Measurements from ENCODE around the gene BTBD9. TPM values are rescaled to one million over a fixed set of nuclear protein-coding genes. Genes with fewer than 3 reads are reported as not detected.

Gene BTBD9
- total and polyA plus RNA-seq, 5 donors from 2014 or later, result 11.6 to 79.7 (median 16.7) TPM

DNA sequence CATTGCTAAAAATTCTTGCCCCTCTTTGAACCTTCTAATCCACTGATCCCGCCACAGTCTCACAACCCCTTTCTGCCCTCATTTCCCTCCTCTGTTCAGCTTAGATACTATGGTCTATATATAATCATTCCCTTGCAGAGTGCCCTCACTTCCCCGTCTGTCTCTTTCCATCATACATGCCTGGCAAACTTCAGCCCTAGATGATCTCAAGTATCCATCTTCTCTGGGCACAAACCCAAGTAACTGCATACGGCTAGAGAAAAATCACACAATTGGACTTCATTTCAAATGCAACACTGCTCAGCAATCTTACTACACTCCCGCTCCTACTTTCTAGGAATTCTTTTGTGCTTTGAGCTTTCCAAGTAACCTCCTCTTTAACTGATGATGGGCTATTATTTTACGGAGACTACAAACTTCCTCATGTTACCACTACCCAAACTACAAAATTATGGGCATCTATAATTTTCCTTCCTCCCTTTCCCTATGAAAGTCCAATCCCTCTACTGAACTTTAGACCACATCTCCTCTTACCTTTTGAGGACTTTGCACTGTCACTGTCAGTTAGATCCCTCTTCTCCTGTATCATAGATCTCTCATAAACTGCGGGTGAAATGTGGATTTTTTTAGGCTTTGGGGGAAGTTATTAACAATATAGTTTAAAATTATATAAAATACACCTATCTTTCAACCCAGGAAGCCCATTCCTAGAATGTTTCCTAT lies 135.6 kb downstream of the BTBD9 start:
- no peaks in the 10 kb centered on the region for H3K9me3 ChIP-seq (ENCODE audit: control insufficient read depth in 2 of 2, low read length in 2 of 2)
- no peaks in the 10 kb centered on the region for H3K36me3 ChIP-seq (ENCODE audit: control insufficient read depth, insufficient read depth, low read length)
- ATAC-seq (ENCODE audit: low read depth in 2 of 2) (no peak), DNase-seq (no peak)
- Mint-ChIP-seq H3K27me3 (no peaks in the 10 kb centered on the region), H3K4me1 (no peaks in the 10 kb centered on the region), H3K9me3 (no peaks in the 10 kb centered on the region), H3K27ac (no peak overlapping the region), H3K4me3 (no peak overlapping the region), H3K36me3 (no peaks in the 10 kb centered on the region)
- no peak overlapping the region for H3K27ac ChIP-seq (ENCODE audit: insufficient read depth, low read length, poor library complexity, severe bottlenecking)
- no peaks in the 10 kb centered on the region for H3K4me1 ChIP-seq (ENCODE audit: control insufficient read depth, insufficient read depth, low read length, poor library complexity, severe bottlenecking)
- H3K27me3 ChIP-seq (ENCODE audit: control insufficient read depth, insufficient read depth, low read length), result no peaks in the 10 kb centered on the region
- H3K4me3 ChIP-seq (ENCODE audit: low read depth, low read length), result no peak overlapping the region

GRCh38 chr6:38503032-38503773 lies 136.5 kb downstream of the BTBD9 start:
- ATAC-seq (ENCODE audit: low read depth in 2 of 2) (no peak), DNase-seq (no peak)
- Histone ChIP-seq H3K27ac (ENCODE audit: insufficient read depth, low read length, poor library complexity, severe bottlenecking) (no peak overlapping the region), H3K36me3 (ENCODE audit: control insufficient read depth, insufficient read depth, low read length) (no peaks in the 10 kb centered on the region), H3K4me1 (ENCODE audit: control insufficient read depth, insufficient read depth, low read length, poor library complexity, severe bottlenecking) (no peaks in the 10 kb centered on the region), H3K4me3 (ENCODE audit: low read depth, low read length) (no peak overlapping the region), H3K9me3 (ENCODE audit: control insufficient read depth in 2 of 2, low read length in 2 of 2) (no peaks in the 10 kb centered on the region), H3K27me3 (ENCODE audit: control insufficient read depth, insufficient read depth, low read length) (no peaks in the 10 kb centered on the region)
- Mint-ChIP-seq H3K4me1 (no peaks in the 10 kb centered on the region), H3K36me3 (no peaks in the 10 kb centered on the region), H3K27me3 (no peaks in the 10 kb centered on the region), H3K27ac (no peak overlapping the region), H3K9me3 (no peaks in the 10 kb centered on the region), H3K4me3 (no peak overlapping the region)

DNA sequence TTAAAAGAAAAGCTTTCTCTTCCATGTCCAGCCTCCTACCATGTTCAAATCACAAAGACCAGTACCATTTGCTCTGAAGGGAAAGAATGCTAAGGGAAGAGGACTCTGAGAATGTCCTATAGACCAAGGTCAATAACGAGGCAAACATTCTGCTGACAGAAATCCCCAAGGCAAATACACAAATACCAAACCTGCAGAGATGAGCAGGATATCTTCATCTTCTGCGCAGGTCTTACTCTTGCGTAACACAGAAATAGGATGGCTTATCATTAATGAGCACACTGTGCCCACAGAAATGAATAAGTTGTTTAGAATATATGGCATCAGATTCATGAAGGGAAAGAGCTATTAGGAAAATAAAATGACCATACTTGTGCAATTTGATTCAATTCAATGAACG lies 137.3 kb downstream of the BTBD9 start:
- H3K36me3 Mint-ChIP-seq, result no peaks in the 10 kb centered on the region
- ATAC-seq (ENCODE audit: low read depth in 2 of 2) (no peak), DNase-seq (no peak)
- no peak overlapping the region for H3K4me3 Mint-ChIP-seq
- no peaks in the 10 kb centered on the region for H3K9me3 Mint-ChIP-seq
- H3K36me3 ChIP-seq (ENCODE audit: control insufficient read depth, insufficient read depth, low read length), result no peaks in the 10 kb centered on the region
- H3K4me1 Mint-ChIP-seq, result peaks cover 0 to 2% (median 0%) of the 10 kb centered on the region in 4 donors
- no peak overlapping the region for H3K27ac ChIP-seq (ENCODE audit: insufficient read depth, low read length, poor library complexity, severe bottlenecking)
- no peaks in the 10 kb centered on the region for H3K4me1 ChIP-seq (ENCODE audit: control insufficient read depth, insufficient read depth, low read length, poor library complexity, severe bottlenecking)
- no peak overlapping the region for H3K4me3 ChIP-seq (ENCODE audit: low read depth, low read length)
- H3K27me3 ChIP-seq (ENCODE audit: control insufficient read depth, insufficient read depth, low read length), result no peaks in the 10 kb centered on the region
- H3K9me3 ChIP-seq (ENCODE audit: control insufficient read depth in 2 of 2, low read length in 2 of 2), result no peaks in the 10 kb centered on the region
- no peaks in the 10 kb centered on the region for H3K27me3 Mint-ChIP-seq
- H3K27ac Mint-ChIP-seq, result no peak overlapping the region

DNA sequence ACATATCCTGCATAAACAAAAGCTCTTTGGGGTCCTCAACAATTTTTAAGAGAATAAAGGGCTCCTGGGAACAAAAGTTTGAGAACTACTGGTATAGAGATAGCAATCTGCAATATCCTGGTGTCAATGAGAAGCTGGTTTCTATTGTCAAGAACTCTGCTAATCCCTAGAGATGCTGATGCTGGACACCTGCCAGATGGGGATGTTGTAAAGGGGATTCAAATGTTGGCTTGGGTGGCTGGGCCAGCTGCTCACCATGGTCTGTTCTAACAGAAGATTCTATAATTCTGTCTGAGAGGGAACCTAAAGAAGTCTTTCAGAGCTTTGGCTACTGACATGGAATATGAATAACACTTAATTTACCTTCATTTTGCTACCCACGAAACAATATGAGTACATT lies 137.8 kb downstream of the BTBD9 start:
- no peaks in the 10 kb centered on the region for H3K36me3 Mint-ChIP-seq
- no peaks in the 10 kb centered on the region for H3K4me1 ChIP-seq (ENCODE audit: control insufficient read depth, insufficient read depth, low read length, poor library complexity, severe bottlenecking)
- no peak overlapping the region for H3K4me3 ChIP-seq (ENCODE audit: low read depth, low read length)
- no peaks in the 10 kb centered on the region for H3K27me3 ChIP-seq (ENCODE audit: control insufficient read depth, insufficient read depth, low read length)
- H3K4me1 Mint-ChIP-seq, result peaks cover 0 to 2% (median 0%) of the 10 kb centered on the region in 4 donors
- H3K27ac Mint-ChIP-seq, result no peak overlapping the region
- ATAC-seq (ENCODE audit: low read depth in 2 of 2) (no peak), DNase-seq (no peak)
- no peak overlapping the region for H3K27ac ChIP-seq (ENCODE audit: insufficient read depth, low read length, poor library complexity, severe bottlenecking)
- H3K9me3 Mint-ChIP-seq, result no peaks in the 10 kb centered on the region
- no peaks in the 10 kb centered on the region for H3K9me3 ChIP-seq (ENCODE audit: control insufficient read depth in 2 of 2, low read length in 2 of 2)
- no peaks in the 10 kb centered on the region for H3K27me3 Mint-ChIP-seq
- H3K36me3 ChIP-seq (ENCODE audit: control insufficient read depth, insufficient read depth, low read length), result no peaks in the 10 kb centered on the region
- no peak overlapping the region for H3K4me3 Mint-ChIP-seq

DNA sequence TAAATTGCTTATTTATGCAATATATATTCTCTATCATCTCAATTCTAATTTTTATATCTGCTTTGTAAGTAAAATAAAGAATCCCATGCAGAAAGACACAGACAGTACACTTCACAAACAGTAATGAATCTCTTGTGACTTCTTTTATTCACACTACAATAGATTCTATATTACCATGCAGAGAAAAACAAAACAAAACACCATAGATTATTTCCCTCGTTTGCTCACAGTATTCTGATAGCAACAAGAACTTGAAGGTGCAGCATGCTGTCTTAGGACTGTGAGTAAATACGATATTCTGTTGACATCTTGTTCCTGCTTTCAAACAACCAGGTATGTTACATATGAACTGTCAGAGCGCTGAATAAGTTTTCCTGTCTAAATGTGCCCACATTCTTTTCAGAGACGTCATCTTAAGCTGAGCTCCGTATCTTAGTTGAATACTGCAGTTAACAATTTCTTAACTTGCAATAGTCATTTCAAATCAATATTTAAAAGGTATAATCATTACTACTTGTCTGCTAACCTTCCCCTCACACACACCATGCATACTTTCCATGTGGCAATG lies 140.1 kb downstream of the BTBD9 start:
- no peak overlapping the region for H3K4me3 ChIP-seq (ENCODE audit: low read depth, low read length)
- Mint-ChIP-seq H3K27me3 (no peaks in the 10 kb centered on the region), H3K36me3 (no peaks in the 10 kb centered on the region), H3K9me3 (no peaks in the 10 kb centered on the region), H3K4me3 (no peak overlapping the region), H3K27ac (no peak overlapping the region), H3K4me1 (peaks cover 0 to 2% (median 0%) of the 10 kb centered on the region in 4 donors)
- H3K36me3 ChIP-seq (ENCODE audit: control insufficient read depth, insufficient read depth, low read length), result no peaks in the 10 kb centered on the region
- H3K9me3 ChIP-seq (ENCODE audit: control insufficient read depth in 2 of 2, low read length in 2 of 2), result no peaks in the 10 kb centered on the region
- no peak for DNase-seq
- H3K4me1 ChIP-seq (ENCODE audit: control insufficient read depth, insufficient read depth, low read length, poor library complexity, severe bottlenecking), result no peaks in the 10 kb centered on the region
- H3K27ac ChIP-seq (ENCODE audit: insufficient read depth, low read length, poor library complexity, severe bottlenecking), result no peak overlapping the region
- no peaks in the 10 kb centered on the region for H3K27me3 ChIP-seq (ENCODE audit: control insufficient read depth, insufficient read depth, low read length)
- ATAC-seq (ENCODE audit: low read depth in 2 of 2), result no peak

DNA sequence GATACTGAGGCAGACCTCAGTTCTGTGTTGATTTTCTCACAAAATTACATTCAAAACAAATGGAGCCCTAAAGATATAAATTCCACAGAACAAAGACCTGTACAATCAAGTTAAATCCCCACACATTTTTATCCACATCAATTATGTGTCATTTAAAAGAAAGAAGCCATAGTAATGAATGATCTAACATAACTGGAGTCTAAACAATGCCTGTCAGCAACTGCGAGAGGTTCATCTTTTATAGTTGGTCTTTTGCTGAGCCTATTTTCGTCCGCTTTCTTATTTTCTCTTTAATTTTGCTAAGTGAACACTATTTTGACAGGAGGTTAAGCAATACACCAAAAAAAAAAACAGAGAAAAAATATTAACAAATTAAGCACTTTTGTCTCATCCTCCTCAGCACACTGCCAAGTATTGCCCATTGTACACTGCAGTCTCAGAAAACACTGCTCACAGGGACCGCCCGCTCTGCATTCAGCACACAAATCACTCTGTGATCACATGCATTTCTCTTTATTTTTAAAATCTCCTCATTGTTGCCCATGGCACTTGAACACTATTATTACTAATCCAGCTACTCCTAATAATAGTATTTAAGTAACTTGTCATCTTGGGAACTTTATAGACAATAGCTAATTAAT lies 140.8 kb downstream of the BTBD9 start:
- H3K4me1 ChIP-seq (ENCODE audit: control insufficient read depth, insufficient read depth, low read length, poor library complexity, severe bottlenecking), result no peaks in the 10 kb centered on the region
- Mint-ChIP-seq H3K27me3 (no peaks in the 10 kb centered on the region), H3K4me1 (peaks cover 0 to 5% (median 2%) of the 10 kb centered on the region in 4 donors), H3K4me3 (no peak overlapping the region), H3K36me3 (no peaks in the 10 kb centered on the region), H3K9me3 (no peaks in the 10 kb centered on the region), H3K27ac (no peak overlapping the region)
- no peaks in the 10 kb centered on the region for H3K36me3 ChIP-seq (ENCODE audit: control insufficient read depth, insufficient read depth, low read length)
- H3K9me3 ChIP-seq (ENCODE audit: control insufficient read depth in 2 of 2, low read length in 2 of 2), result no peaks in the 10 kb centered on the region
- DNase-seq, result no peak
- ATAC-seq (ENCODE audit: low read depth in 2 of 2), result no peak
- H3K27me3 ChIP-seq (ENCODE audit: control insufficient read depth, insufficient read depth, low read length), result no peaks in the 10 kb centered on the region
- H3K4me3 ChIP-seq (ENCODE audit: low read depth, low read length), result no peak overlapping the region
- no peak overlapping the region for H3K27ac ChIP-seq (ENCODE audit: insufficient read depth, low read length, poor library complexity, severe bottlenecking)

GRCh38 chr6:38498085-38498484 lies 141.6 kb downstream of the BTBD9 start:
- Mint-ChIP-seq H3K27me3 (no peaks in the 10 kb centered on the region), H3K27ac (no peak overlapping the region), H3K4me3 (no peak overlapping the region), H3K9me3 (no peaks in the 10 kb centered on the region), H3K36me3 (no peaks in the 10 kb centered on the region), H3K4me1 (peaks cover 0 to 5% (median 2%) of the 10 kb centered on the region in 4 donors)
- Histone ChIP-seq H3K9me3 (ENCODE audit: control insufficient read depth in 2 of 2, low read length in 2 of 2) (no peaks in the 10 kb centered on the region), H3K4me1 (ENCODE audit: control insufficient read depth, insufficient read depth, low read length, poor library complexity, severe bottlenecking) (no peaks in the 10 kb centered on the region), H3K27me3 (ENCODE audit: control insufficient read depth, insufficient read depth, low read length) (no peaks in the 10 kb centered on the region), H3K27ac (ENCODE audit: insufficient read depth, low read length, poor library complexity, severe bottlenecking) (no peak overlapping the region), H3K36me3 (ENCODE audit: control insufficient read depth, insufficient read depth, low read length) (no peaks in the 10 kb centered on the region), H3K4me3 (ENCODE audit: low read depth, low read length) (no peak overlapping the region)
- ATAC-seq (ENCODE audit: low read depth in 2 of 2) (no peak), DNase-seq (no peak)

Measured in CD4-positive, CD25-positive, alpha-beta regulatory T cell (primary cell).